ENCODE measurements around the gene MIEF1. TPM values are rescaled to one million over a fixed set of nuclear protein-coding genes. Genes with fewer than 3 reads are reported as not detected.

Gene MIEF1
- total RNA-seq, 1 experiment from 2014 or later = 49.4 TPM

- intact Hi-C loops (cut with micrococcal nuclease; ENCODE audit: unreplicated experiment) = loop anchor here (1.0 to 5.0 kb wide), 4 partner anchors 11 to 41 kb away; partner anchors contain the start of genes MIEF1 and RPS19BP1
- no peaks in the 10 kb centered on the region for H3K9me3 Mint-ChIP-seq (ENCODE audit: unreplicated experiment)
- peaks cover 17% of the 10 kb centered on the region for H3K4me1 Mint-ChIP-seq (ENCODE audit: low read depth, unreplicated experiment)
- no peak for TF ChIP-seq CTCF (IDR thresholded peaks at IDR 0.05; ENCODE audit: insufficient read depth in 1 of 2, low read depth in 1 of 2, low read length in 1 of 2, severe bottlenecking in 1 of 2, unreplicated experiment in 1 of 2)
- H3K4me3 Mint-ChIP-seq (ENCODE audit: unreplicated experiment) = no peak overlapping the region
- Histone ChIP-seq H3K27me3 (replicated peaks; ENCODE audit: control insufficient read depth, insufficient read depth, low read length) (no peaks in the 10 kb centered on the region), H3K9me3 (no peaks in the 10 kb centered on the region), H3K4me1 (peaks cover 16% of the 10 kb centered on the region), H3K4me3 (ENCODE audit: low read depth, low read length) (no peak overlapping the region), H3K36me3 (ENCODE audit: control insufficient read depth, insufficient read depth, low read length) (no peaks in the 10 kb centered on the region)
- no peak overlapping the region for H3K27ac Mint-ChIP-seq (ENCODE audit: unreplicated experiment)
- peaks cover 17% of the 10 kb centered on the region for H3K36me3 Mint-ChIP-seq (ENCODE audit: insufficient read depth, unreplicated experiment)
- POLR2A ChIA-PET = interaction anchor here (1.4 kb wide), 1 partner anchor 17 kb away, joined by 7 read pairs; no protein-coding TSS in a partner anchor
- H3K27me3 Mint-ChIP-seq (ENCODE audit: insufficient read depth, unreplicated experiment) = no peaks in the 10 kb centered on the region
- CTCF ChIA-PET = interaction anchor here (1.0 to 2.2 kb wide), 3 partner anchors 11 to 38 kb away, joined by 5 to 8 read pairs (median 7); partner anchors contain the start of gene MIEF1
- no peak for DNase-seq
- no TSS peak for BruUV-seq (replicated peaks)
Measured at GRCh38 chr22:39490966-39491680, 11.0 kb upstream of the MIEF1 start.

GRCh38 chr22:39491696-39492095, 10.4 kb upstream of the MIEF1 start:
- Histone ChIP-seq H3K9me3 (no peaks in the 10 kb centered on the region), H3K4me3 (ENCODE audit: low read depth, low read length) (no peak overlapping the region), H3K4me1 (peaks cover 16% of the 10 kb centered on the region), H3K27me3 (replicated peaks; ENCODE audit: control insufficient read depth, insufficient read depth, low read length) (no peaks in the 10 kb centered on the region), H3K36me3 (ENCODE audit: control insufficient read depth, insufficient read depth, low read length) (no peaks in the 10 kb centered on the region)
- Mint-ChIP-seq H3K4me3 (ENCODE audit: unreplicated experiment) (no peak overlapping the region), H3K36me3 (ENCODE audit: insufficient read depth, unreplicated experiment) (peaks cover 17% of the 10 kb centered on the region), H3K27ac (ENCODE audit: unreplicated experiment) (no peak overlapping the region), H3K9me3 (ENCODE audit: unreplicated experiment) (no peaks in the 10 kb centered on the region), H3K27me3 (ENCODE audit: insufficient read depth, unreplicated experiment) (no peaks in the 10 kb centered on the region), H3K4me1 (ENCODE audit: low read depth, unreplicated experiment) (peaks cover 17% of the 10 kb centered on the region)
- no TSS peak for BruUV-seq (replicated peaks)
- CTCF ChIA-PET = interaction anchor here (2.2 kb wide), 1 partner anchor 10 kb away, joined by 7 read pairs; the partner anchor contains the start of gene MIEF1
- POLR2A ChIA-PET = no interaction called here
- TF ChIP-seq CTCF (IDR thresholded peaks at IDR 0.05; ENCODE audit: insufficient read depth in 1 of 2, low read depth in 1 of 2, low read length in 1 of 2, severe bottlenecking in 1 of 2, unreplicated experiment in 1 of 2) = no peak
- no peak for DNase-seq
- intact Hi-C loops (cut with micrococcal nuclease; ENCODE audit: unreplicated experiment) = loop anchor here (2.0 to 5.0 kb wide), 2 partner anchors 17 to 41 kb away; partner anchors contain the start of gene RPS19BP1

- ChIA-PET CTCF (no interaction called here), POLR2A (no interaction called here)
- Mint-ChIP-seq H3K36me3 (ENCODE audit: insufficient read depth, unreplicated experiment) (peaks cover 12% of the 10 kb centered on the region), H3K27me3 (ENCODE audit: insufficient read depth, unreplicated experiment) (no peaks in the 10 kb centered on the region), H3K9me3 (ENCODE audit: unreplicated experiment) (no peaks in the 10 kb centered on the region), H3K27ac (ENCODE audit: unreplicated experiment) (no peak overlapping the region), H3K4me3 (ENCODE audit: unreplicated experiment) (no peak overlapping the region), H3K4me1 (ENCODE audit: low read depth, unreplicated experiment) (peaks cover 17% of the 10 kb centered on the region)
- Histone ChIP-seq H3K36me3 (ENCODE audit: control insufficient read depth, insufficient read depth, low read length) (no peaks in the 10 kb centered on the region), H3K27me3 (replicated peaks; ENCODE audit: control insufficient read depth, insufficient read depth, low read length) (no peaks in the 10 kb centered on the region), H3K9me3 (no peaks in the 10 kb centered on the region), H3K4me3 (ENCODE audit: low read depth, low read length) (no peak overlapping the region), H3K4me1 (peaks cover 16% of the 10 kb centered on the region)
- TF ChIP-seq CTCF (IDR thresholded peaks at IDR 0.05; ENCODE audit: insufficient read depth in 1 of 2, low read depth in 1 of 2, low read length in 1 of 2, severe bottlenecking in 1 of 2, unreplicated experiment in 1 of 2) = no peak
- intact Hi-C loops (cut with micrococcal nuclease; ENCODE audit: unreplicated experiment) = loop anchor here (5.0 kb wide), 1 partner anchor 40 kb away; the partner anchor contains the start of gene RPS19BP1
- no peak for DNase-seq
- no TSS peak for BruUV-seq (replicated peaks)
Measured at GRCh38 chr22:39492186-39492585, 9.9 kb upstream of the MIEF1 start.

Measured in Caco-2 (cell line).